Transverse colon (tissue), 4 donors: Measurements from ENCODE around the gene AKR7A2. TPM values are rescaled to one million over a fixed set of nuclear protein-coding genes. Genes with fewer than 3 reads are reported as not detected.

Experiments
- DNase-seq: peaks from one replicate; pipeline ENCODE4 v3.0.0-alpha.2; 2019
- H3K27ac ChIP-seq, 4 donors: fragments of 200-600 bp; sonication (generic); 2 replicates each; pipeline ENCODE4 v1.5.1; 2016 to 2018; ENCODE audit warnings: inconsistent platforms in 4 of 4
- H3K27me3 ChIP-seq: fragments of 200-600 bp; sonication (generic); 2 replicates; pipeline ENCODE4 v1.5.1; 2017; ENCODE audit warnings: inconsistent platforms
- H3K36me3 ChIP-seq, 4 donors: fragments of 200-600 bp; sonication (generic); 2 replicates each; pipeline ENCODE4 v1.5.1; 2017 to 2019; ENCODE audit warnings: inconsistent platforms in 4 of 4
- H3K4me1 ChIP-seq, 4 donors: fragments of 200-600 bp; sonication (generic); 2 replicates each; pipeline ENCODE4 v1.5.1; 2017 to 2020; ENCODE audit warnings: inconsistent platforms in 4 of 4
- H3K4me3 ChIP-seq, 4 donors: fragments of 200-600 bp; sonication (generic); 1 replicate in 1 of 4; 2 replicates in 3 of 4; pipeline versions ENCODE4 v1.5.1 to v1.6.1; 2017 to 2019; ENCODE audit warnings: inconsistent platforms in 4 of 4
- H3K9me3 ChIP-seq, 2 donors: fragments of 200-600 bp; sonication (generic); 2 replicates each; pipeline ENCODE4 v1.5.1; 2017 to 2019; ENCODE audit warnings: inconsistent platforms in 2 of 2
- EP300 ChIP-seq: sonication (generic); formaldehyde crosslinking; IDR thresholded peaks from one replicate; pipeline ENCODE4 v1.6.1; 2017; ENCODE audit warnings: antibody characterized with exemption, low read depth
- POLR2A ChIP-seq: fragments of 450-650 bp; IDR thresholded peaks from one replicate; pipeline ENCODE4 v1.6.1; 2016; ENCODE audit warnings: antibody characterized with exemption, mild to moderate bottlenecking, moderate library complexity
- POLR2AphosphoS5 ChIP-seq, 3 donors: sonication (generic); formaldehyde crosslinking; IDR thresholded peaks; one replicate each; pipeline ENCODE4 v1.6.1; 2016; ENCODE audit warnings: antibody characterized with exemption in 3 of 3
- WGBS, 2 donors: methylation state at CpG; one replicate each; pipeline ENCODE4 v1.1.5; 2018; ENCODE audit warnings: low coverage in 1 of 2; 5-methylcytosine and 5-hydroxymethylcytosine counted together
- in situ Hi-C, 4 donors: fragments of 200-750 bp; cut with MboI; loops; one replicate each; pipeline versions ENCODE4 v1.15.0 to v1.15.1; 2017; ENCODE audit warnings: low sequenced_read_pairs in 3 of 4, low pct_ligation_motif_present in 1 of 4, low pct_unique_long_range_greater_than_20kb in 1 of 4
- intact Hi-C: fragments of 100-400 bp; cut with DNase I; formaldehyde crosslinking; loops from one replicate; pipeline ENCODE4 v1.15.1; 2023; ENCODE audit warnings: low total_unique reads
- total RNA-seq, 4 donors: library from RNA; depleted of rRNA; stranded (reverse); fragments of >200 nt; gene quantifications; one replicate each; pipeline ENCODE4 v1.1.0, GENCODE V29; 2016
- TF ChIP-seq, protein P1 (sequence below), 5 experiments: fragments of 200-600 bp in 3 of 5; fragments of 450-650 bp in 2 of 5; sonication (generic) in 3 of 5; IDR thresholded peaks; 1 replicate in 2 of 5; 2 replicates in 3 of 5; pipeline ENCODE4 v1.5.1; 2016 to 2017; ENCODE audit warnings: antibody characterized with exemption in 5 of 5, inconsistent platforms in 3 of 5, mild to moderate bottlenecking in 2 of 5, moderate library complexity in 1 of 5

Gene AKR7A2
- total RNA-seq, 4 donors from 2014 or later, result 64.7 to 169 (median 112) TPM

DNA sequence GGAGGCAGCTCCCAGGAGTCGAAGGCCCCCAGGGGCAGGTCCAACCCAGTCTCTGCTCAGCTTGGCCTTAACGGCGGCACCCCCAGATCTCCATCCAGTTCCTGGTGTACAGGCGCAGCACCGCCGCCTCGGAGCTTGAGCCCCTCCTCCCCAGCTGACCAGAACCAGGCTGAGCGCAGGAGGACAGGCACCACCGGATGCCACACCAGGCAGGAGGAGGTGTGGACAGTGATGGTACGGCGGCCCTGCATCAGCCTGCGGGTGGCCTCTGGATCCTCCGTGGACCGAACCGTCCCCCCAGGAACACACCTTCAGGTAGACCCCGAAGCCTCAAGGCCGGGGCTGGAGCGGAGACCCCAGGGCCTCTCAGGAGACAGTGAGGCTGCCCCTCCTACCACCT is 16.5 kb upstream of the AKR7A2 start:
- 96% methylated on average over 18 of the region's 18 CpGs; no CpG with 5 or more reads in 1 of the 2 donors for WGBS, 2 donors
- Histone ChIP-seq H3K27ac (no peak overlapping the region), H3K27me3 (no peaks in the 10 kb centered on the region), H3K9me3 (no peaks in the 10 kb centered on the region), H3K4me3 (no peak overlapping the region), H3K4me1 (no peaks in the 10 kb centered on the region), H3K36me3 (peaks cover 0 to 5% (median 2%) of the 10 kb centered on the region in 4 donors)
- TF ChIP-seq EP300, result no peak
- TF ChIP-seq POLR2AphosphoS5 (IDR thresholded peaks at IDR 0.05), result peak in 1 of 3 donors; percentile 23
- in situ Hi-C loops (no loop called here), intact Hi-C loops (no loop called here)
- DNase-seq, result no peak

DNA sequence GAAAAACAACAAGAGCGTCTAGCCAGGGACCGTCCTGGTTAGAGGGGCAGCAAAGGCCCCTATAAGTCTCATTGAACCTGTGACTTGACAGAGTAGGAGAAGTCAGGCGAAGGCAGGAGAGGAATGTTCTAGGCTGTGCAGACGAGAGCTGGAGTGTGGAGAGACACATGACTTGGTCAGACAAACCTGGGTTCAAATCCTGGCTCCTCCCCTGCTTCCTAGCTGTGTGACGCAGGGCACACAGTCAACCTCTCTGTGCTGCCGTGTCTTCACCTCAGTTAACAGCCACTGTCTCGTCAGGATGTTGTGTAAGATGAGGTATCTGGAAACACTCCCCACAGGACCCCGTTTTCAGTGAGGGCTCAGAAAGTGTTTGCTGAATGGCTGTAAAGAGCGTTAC is 15.8 kb upstream of the AKR7A2 start:
- Histone ChIP-seq H3K4me1 (no peaks in the 10 kb centered on the region), H3K4me3 (no peak overlapping the region), H3K9me3 (no peaks in the 10 kb centered on the region), H3K27me3 (no peaks in the 10 kb centered on the region), H3K36me3 (peaks cover 0 to 5% (median 2%) of the 10 kb centered on the region in 4 donors), H3K27ac (no peak overlapping the region)
- in situ Hi-C loops, result no loop called here
- WGBS, 2 donors, result 90 to 93% methylated on average over 2 to 9 of the region's 9 CpGs
- TF ChIP-seq POLR2A (no peak), POLR2AphosphoS5 (IDR thresholded peaks at IDR 0.05) (no peak), EP300 (no peak)
- TF ChIP-seq, protein P1, sequence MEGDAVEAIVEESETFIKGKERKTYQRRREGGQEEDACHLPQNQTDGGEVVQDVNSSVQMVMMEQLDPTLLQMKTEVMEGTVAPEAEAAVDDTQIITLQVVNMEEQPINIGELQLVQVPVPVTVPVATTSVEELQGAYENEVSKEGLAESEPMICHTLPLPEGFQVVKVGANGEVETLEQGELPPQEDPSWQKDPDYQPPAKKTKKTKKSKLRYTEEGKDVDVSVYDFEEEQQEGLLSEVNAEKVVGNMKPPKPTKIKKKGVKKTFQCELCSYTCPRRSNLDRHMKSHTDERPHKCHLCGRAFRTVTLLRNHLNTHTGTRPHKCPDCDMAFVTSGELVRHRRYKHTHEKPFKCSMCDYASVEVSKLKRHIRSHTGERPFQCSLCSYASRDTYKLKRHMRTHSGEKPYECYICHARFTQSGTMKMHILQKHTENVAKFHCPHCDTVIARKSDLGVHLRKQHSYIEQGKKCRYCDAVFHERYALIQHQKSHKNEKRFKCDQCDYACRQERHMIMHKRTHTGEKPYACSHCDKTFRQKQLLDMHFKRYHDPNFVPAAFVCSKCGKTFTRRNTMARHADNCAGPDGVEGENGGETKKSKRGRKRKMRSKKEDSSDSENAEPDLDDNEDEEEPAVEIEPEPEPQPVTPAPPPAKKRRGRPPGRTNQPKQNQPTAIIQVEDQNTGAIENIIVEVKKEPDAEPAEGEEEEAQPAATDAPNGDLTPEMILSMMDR (IDR thresholded peaks at IDR 0.05), result no peak
- DNase-seq, result no peak
- intact Hi-C loops, result no loop called here

DNA sequence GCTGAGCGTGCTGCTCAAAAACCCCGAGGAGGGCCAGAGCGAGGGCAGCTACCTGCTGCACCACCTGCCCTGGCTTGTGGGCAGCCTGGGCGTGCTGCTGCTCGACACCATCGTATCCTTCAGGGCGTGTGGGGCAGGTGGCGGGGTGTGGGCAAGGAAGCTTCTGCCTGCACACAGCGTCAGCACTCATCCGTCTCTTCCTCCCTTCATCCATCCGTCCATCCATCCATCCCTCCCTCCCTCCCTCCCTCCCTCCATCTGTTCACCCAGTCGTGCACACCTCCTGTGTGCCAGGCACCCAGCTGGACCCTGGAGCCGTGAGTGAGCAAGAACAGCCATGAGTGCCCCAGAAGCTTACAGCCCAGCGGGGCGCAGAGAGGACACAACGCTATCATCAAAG is 15.4 kb upstream of the AKR7A2 start:
- in situ Hi-C loops, result no loop called here
- Histone ChIP-seq H3K27ac (no peak overlapping the region), H3K27me3 (no peaks in the 10 kb centered on the region), H3K9me3 (no peaks in the 10 kb centered on the region), H3K36me3 (peaks cover 0 to 5% (median 2%) of the 10 kb centered on the region in 4 donors), H3K4me1 (no peaks in the 10 kb centered on the region), H3K4me3 (no peak overlapping the region)
- TF ChIP-seq EP300 (no peak), POLR2A (no peak), POLR2AphosphoS5 (IDR thresholded peaks at IDR 0.05) (no peak)
- TF ChIP-seq, protein P1 (IDR thresholded peaks at IDR 0.05), result no peak
- DNase-seq, result no peak
- intact Hi-C loops, result no loop called here
- 86 to 90% methylated on average over 2 to 16 of the region's 16 CpGs for whole genome bisulfite sequencing, 2 donors

DNA sequence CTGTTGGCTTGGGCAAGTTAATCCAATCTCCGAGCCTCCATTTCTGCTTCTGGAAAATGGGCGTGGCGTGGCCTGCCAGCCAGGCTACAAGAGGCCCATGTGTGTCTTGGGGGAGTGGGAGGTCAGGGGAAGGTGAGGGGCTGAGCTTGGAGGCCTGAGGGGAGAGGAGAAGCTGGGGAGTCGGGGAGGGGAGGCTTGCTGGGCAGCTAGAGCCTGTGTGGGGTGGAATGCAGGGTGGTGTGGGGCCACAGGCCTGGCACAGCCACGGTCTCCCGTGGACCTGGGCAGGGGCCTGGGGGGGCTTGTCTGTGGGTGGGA is 14.8 kb upstream of the AKR7A2 start:
- no peak overlapping the region for H3K4me3 ChIP-seq
- in situ Hi-C loops (no loop called here), intact Hi-C loops (no loop called here)
- no peak for TF ChIP-seq POLR2AphosphoS5 (IDR thresholded peaks at IDR 0.05)
- TF ChIP-seq POLR2A, result no peak
- TF ChIP-seq, protein P1 (IDR thresholded peaks at IDR 0.05), result no peak
- no peaks in the 10 kb centered on the region for H3K27me3 ChIP-seq
- H3K27ac ChIP-seq, result no peak overlapping the region
- H3K4me1 ChIP-seq, result no peaks in the 10 kb centered on the region
- DNase-seq, result no peak
- H3K36me3 ChIP-seq, result peaks cover 0 to 8% (median 2%) of the 10 kb centered on the region in 4 donors
- H3K9me3 ChIP-seq, result no peaks in the 10 kb centered on the region
- 83% methylated on average over 6 of the region's 6 CpGs; no CpG with 5 or more reads in 1 of the 2 donors for WGBS, 2 donors

DNA sequence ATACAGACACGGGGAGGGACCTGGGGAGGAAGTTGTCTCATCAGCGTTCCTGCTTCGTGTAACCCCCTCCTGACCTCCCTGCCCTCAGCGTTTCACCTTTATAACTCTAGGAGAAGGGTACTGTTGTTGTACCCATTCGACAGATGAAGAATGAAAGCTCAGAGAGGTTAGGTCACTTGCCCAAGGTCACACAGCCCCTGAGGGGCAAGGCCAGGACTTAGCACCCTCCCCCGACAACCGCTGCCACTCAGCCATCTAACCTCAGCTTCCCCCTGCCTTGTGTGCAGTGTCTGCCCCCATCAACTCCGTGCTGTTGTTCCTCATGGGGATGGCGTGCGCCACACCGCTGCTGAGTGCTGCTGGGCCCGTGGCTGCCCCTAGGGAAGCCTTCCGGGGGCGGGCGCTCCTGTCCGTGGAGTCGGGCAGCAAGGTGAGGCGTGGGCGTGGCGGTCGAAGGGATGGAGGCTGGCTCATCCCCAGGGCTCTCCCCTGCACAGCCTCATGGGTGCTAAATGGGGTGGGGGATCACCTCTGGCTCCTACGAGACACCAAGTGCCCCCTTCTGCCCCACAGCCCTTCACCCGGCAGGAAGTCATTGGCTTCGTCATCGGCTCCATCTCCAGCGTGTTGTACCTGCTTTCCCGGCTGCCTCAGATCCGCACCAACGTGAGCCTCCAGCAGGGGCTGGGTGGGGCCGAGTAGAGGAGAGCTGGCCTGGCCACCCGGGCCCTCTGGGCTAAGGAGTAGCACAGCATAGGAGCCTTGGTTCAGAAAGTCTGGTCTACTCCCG is 14.2 kb upstream of the AKR7A2 start:
- intact Hi-C loops, result no loop called here
- Histone ChIP-seq H3K4me1 (no peaks in the 10 kb centered on the region), H3K36me3 (peaks cover 0 to 8% (median 2%) of the 10 kb centered on the region in 4 donors), H3K27me3 (no peaks in the 10 kb centered on the region), H3K9me3 (no peaks in the 10 kb centered on the region), H3K27ac (no peak overlapping the region), H3K4me3 (no peak overlapping the region)
- in situ Hi-C loops, result no loop called here
- TF ChIP-seq, protein P1 (IDR thresholded peaks at IDR 0.05), result no peak
- TF ChIP-seq POLR2AphosphoS5 (IDR thresholded peaks at IDR 0.05), result peak in 1 of 3 donors; percentile 5
- DNase-seq, result no peak
- 74% methylated on average over 24 of the region's 32 CpGs; no CpG with 5 or more reads in 1 of the 2 donors for WGBS, 2 donors
